GM12872 (cell line): ENCODE data around the gene TOR1A.

ENCODE experiments used
- TF ChIP-seq, protein P1 (sequence below): IDR thresholded peaks from 3 replicates; pipeline ENCODE4 v1.5.1; 2011; ENCODE audit warnings: low read depth, mild to moderate bottlenecking, low read length, moderate library complexity; ENCODE audit not compliant: insufficient read depth

The TOR1A gene

DNA sequence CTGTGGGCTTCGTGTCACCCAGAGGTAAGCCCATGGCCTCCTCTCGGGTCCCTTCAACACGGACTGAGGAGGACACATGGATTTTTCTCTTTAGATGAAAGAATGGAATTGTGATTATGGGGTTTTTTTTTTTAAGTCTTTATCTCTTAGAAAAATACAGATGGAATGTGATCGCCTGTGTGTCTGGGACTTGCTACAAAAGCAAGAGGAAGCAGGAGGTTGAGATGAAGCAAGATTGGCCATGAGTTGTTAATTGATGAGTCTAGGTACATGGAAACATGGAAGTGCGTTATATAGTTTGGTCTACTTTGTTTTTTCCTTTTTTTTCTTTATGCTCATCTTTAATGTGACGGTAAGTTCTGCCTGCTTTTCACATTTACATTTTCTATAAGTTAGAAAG lies 26.0 kb upstream of the TOR1A start:
- TF ChIP-seq, protein P1, sequence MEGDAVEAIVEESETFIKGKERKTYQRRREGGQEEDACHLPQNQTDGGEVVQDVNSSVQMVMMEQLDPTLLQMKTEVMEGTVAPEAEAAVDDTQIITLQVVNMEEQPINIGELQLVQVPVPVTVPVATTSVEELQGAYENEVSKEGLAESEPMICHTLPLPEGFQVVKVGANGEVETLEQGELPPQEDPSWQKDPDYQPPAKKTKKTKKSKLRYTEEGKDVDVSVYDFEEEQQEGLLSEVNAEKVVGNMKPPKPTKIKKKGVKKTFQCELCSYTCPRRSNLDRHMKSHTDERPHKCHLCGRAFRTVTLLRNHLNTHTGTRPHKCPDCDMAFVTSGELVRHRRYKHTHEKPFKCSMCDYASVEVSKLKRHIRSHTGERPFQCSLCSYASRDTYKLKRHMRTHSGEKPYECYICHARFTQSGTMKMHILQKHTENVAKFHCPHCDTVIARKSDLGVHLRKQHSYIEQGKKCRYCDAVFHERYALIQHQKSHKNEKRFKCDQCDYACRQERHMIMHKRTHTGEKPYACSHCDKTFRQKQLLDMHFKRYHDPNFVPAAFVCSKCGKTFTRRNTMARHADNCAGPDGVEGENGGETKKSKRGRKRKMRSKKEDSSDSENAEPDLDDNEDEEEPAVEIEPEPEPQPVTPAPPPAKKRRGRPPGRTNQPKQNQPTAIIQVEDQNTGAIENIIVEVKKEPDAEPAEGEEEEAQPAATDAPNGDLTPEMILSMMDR = no peak

DNA sequence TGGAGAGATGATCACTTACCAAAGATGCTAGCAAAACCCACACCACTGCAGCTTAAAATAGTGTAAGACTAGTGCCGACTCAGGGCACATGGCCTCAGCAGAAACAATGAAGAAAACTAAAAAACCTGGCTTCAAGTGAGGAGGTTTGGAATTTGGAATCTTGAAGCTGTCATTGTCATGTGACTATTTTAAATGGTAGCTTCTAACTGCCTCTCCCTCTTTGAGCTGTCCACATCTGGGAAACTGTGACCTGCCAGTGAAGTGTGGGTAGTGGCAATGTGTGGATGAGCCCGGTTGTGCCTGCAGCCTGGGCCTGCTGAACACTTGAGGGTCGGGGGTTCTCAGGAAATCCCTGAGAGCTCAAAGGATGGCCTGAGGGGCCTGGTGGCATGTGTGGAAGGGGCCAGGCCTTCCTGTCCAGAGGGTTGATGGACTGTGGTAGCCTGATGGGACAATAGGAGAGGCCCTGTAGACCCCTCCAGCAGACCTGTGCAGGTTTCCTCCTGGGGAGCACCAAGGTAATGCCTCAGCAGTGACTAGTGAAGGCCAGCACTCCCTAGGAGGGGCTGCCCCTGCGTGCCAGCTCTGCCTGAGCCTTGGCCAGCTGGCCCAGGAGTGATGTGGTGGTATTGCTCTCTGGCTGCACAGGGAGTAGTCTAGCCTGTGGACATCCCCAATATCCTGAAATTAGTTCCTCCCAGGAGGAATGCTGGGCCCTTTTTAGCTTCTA lies 24.9 kb upstream of the TOR1A start:
- TF ChIP-seq, protein P1 = no peak

DNA sequence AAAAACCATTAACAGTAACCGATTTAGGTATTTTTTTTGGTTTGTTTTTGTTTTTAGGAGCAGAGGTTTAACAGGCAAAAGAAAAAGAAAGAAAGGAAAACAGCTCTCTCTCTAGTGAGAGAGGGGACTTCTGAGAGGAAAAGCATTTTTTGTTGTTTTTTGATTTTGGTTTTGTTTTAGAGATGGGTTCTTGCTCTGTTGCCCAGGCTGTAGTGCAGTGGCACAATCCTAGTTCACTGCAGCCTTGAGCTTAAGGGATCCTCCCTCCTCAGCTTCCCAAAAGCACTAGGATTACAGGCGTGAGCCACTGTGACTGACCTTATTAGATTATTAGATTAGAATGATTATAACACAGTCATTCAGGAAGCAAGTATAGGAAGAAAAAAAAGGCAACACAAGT lies 21.4 kb upstream of the TOR1A start:
- TF ChIP-seq, protein P1 = no peak

DNA sequence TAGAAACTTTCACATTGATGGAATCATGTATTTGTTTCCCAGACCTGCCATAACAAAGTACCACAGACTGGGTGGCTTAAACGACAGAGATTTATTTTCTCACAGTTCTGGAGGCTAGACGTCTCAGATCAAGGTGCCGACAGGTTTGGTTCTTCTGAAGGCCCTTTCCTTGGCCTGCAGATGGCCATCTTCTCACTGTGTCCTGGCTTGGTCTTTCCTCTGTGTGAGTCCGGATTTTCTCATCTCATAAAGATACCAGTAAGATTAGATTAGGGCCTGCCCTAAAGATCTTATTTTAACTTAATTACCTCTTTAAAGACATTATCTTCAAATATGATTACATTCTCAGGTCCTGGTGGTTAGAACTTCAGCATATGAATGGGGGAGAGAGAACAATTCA lies 17.1 kb upstream of the TOR1A start:
- TF ChIP-seq, protein P1 = no peak

DNA sequence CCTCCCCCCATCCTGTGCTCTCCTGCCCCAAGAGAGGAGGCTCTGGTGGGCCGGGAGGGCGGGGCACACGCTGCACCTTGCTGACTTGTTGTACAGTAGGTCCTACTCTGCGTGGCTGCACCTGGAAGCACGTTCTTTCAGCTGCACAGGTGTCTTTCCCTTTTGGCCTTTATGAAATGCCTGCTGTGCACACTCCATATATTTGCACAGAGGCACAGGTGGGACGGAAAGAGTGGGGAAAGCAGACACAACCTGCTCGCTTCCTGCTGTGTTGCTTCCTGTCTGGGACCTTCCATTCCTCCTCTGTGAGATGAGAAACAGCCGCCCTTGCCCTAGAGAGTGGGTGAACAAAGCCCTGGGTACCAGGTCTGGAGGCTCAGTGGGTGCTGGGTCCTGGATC lies 16.1 kb upstream of the TOR1A start:
- TF ChIP-seq, protein P1 = no peak

DNA sequence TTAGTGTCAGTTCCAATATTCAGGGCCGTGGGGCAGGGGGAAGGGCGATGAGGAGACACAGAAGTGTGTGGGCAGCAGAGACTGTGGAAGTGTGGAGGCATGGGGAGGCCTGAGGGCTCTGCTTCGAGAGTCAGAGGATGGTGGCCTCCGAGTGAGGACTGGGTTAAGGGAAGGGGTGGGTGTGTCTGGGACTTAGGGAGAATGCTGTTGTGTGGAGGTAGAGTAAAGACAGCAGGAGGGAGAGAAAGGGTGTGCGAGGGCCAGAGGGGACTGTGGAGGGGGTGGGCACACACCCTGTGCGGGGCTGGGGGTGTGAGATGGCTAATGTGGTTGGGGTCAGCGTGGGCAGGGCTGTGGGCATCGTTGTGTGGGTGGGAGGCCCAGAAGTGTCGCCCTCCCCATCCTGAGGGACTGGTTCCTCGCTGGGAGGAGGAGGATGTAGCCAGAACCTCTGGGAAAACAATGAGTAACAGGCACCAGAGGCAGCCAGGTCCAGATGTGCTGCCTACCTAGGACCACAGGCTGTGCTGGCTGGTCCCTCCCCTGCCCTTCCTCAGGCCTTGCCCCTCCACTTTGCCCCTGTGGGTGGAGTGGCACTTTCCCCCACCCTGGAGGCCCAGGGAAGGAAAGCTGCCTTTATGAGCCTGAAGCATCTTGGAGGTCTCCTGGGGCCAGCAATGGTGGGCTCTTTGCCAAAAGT lies 15.5 kb upstream of the TOR1A start:
- TF ChIP-seq, protein P1 = no peak

DNA sequence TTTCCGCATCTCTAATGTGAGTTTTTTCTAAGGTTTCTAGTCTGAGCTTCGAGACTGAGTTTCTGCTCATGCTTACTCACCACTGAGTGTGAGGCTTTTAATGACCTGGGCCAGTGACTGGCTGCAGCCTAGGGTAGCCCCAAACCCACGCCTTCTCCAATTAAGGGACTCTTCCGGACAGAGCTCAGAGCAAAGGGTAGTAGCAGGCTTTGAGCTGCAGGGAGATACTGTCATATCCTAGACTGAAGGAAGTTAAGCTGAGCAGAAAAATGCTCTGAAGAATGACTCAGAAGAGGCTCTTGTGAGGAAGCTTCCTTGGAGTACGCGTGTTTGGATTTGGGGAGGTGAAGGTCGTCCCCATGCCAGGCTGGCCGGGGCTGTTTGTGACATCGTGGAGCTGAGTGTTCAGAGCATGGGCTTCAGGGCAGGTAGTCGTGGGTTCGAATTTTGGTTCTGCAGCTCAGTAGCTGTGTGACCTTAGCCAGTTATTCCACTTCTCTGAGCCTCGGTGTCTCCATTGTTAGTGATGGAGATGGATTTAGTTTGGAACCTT lies 14.8 kb upstream of the TOR1A start:
- TF ChIP-seq, protein P1 = no peak
